Neural cell (in vitro differentiated cells): ENCODE data around the gene FZD7. TPM values are rescaled to one million over a fixed set of nuclear protein-coding genes. Genes with fewer than 3 reads are reported as not detected.

Experiments
- H2AFZ ChIP-seq: fragments of 200-600, 300-800 bp; sonication (generic), shearing (Covaris generic); 2 replicates; pipeline ENCODE4 v1.6.0; 2014; ENCODE audit warnings: low read depth, mild to moderate bottlenecking, antibody characterized with exemption, low read length, moderate library complexity
- H3F3A ChIP-seq: fragments of 200-600 bp; shearing (Covaris generic); 2 replicates; pipeline ENCODE4 v1.6.1; 2016; ENCODE audit warnings: mild to moderate bottlenecking, moderate library complexity, mixed read lengths, antibody characterized with exemption, low read length; ENCODE audit not compliant: insufficient read depth, poor library complexity, severe bottlenecking
- H3K27ac ChIP-seq: fragments of 200-600, 300-800 bp; sonication (generic), shearing (Covaris generic); 2 replicates; pipeline ENCODE4 v1.5.1; 2014; ENCODE audit warnings: mild to moderate bottlenecking, low read length, moderate library complexity
- H3K27me3 ChIP-seq: fragments of 300-800, 200-600 bp; sonication (generic), shearing (Covaris generic); 2 replicates; pipeline ENCODE4 v1.6.0; 2014; ENCODE audit warnings: mild to moderate bottlenecking, low read depth, low read length, moderate library complexity; ENCODE audit not compliant: insufficient read depth
- H3K36me3 ChIP-seq: fragments of 300-800, 200-600 bp; sonication (generic), shearing (Covaris generic); 2 replicates; pipeline ENCODE4 v1.5.1; 2014; ENCODE audit warnings: mild to moderate bottlenecking, antibody characterized with exemption, low read length, moderate library complexity; ENCODE audit not compliant: insufficient read depth
- H3K4me2 ChIP-seq: fragments of 300-800, 200-600 bp; sonication (generic), shearing (Covaris generic); 2 replicates; pipeline ENCODE4 v1.6.0; 2014; ENCODE audit warnings: mild to moderate bottlenecking, low read length
- H3K4me3 ChIP-seq: fragments of 300-800, 200-600 bp; sonication (generic), shearing (Covaris generic); 2 replicates; pipeline ENCODE4 v1.5.1; 2014; ENCODE audit warnings: mild to moderate bottlenecking, low read length, moderate library complexity
- H3K79me2 ChIP-seq: fragments of 200-600 bp; shearing (Covaris generic); replicated peaks from 2 replicates; pipeline ENCODE4 v1.6.0; 2014; ENCODE audit warnings: mild to moderate bottlenecking, low read length, moderate library complexity; ENCODE audit not compliant: insufficient read depth
- H3K9ac ChIP-seq: fragments of 300-800, 200-600 bp; sonication (generic), shearing (Covaris generic); 2 replicates; pipeline ENCODE4 v1.6.1; 2016; ENCODE audit warnings: mild to moderate bottlenecking, low read length, mixed read lengths
- H3K9me2 ChIP-seq: fragments of 200-600 bp; shearing (Covaris generic); 2 replicates; pipeline ENCODE4 v1.6.1; 2016; ENCODE audit warnings: mild to moderate bottlenecking, low read length, mixed read lengths; ENCODE audit not compliant: insufficient read depth
- H3K9me3 ChIP-seq: fragments of 200-600, 300-800 bp; sonication (generic), shearing (Covaris generic); 2 replicates; pipeline ENCODE4 v1.6.1; 2016; ENCODE audit warnings: mild to moderate bottlenecking, mixed run types, low read length, moderate library complexity, mixed read lengths
- H4K20me1 ChIP-seq: fragments of 200-600 bp; shearing (Covaris generic); 2 replicates; pipeline ENCODE4 v1.6.1; 2016; ENCODE audit warnings: mild to moderate bottlenecking, mixed run types; ENCODE audit not compliant: insufficient read depth
- CTCF ChIP-seq: fragments of 450-650 bp; IDR thresholded peaks from 2 replicates; pipeline ENCODE4 v1.5.1; 2014; ENCODE audit warnings: antibody characterized with exemption, mild to moderate bottlenecking, moderate library complexity; ENCODE audit not compliant: poor library complexity, severe bottlenecking
- EP300 ChIP-seq: fragments of 450-650 bp; conservative IDR thresholded peaks from 2 replicates; pipeline ENCODE4 v1.6.1; 2014; ENCODE audit warnings: antibody characterized with exemption, mild to moderate bottlenecking, moderate library complexity; ENCODE audit not compliant: poor library complexity, severe bottlenecking
- EZH2 ChIP-seq: fragments of 200-600, 300-800 bp; shearing (Covaris generic), sonication (generic); IDR thresholded peaks from 2 replicates; pipeline ENCODE4 v1.6.1; 2014; ENCODE audit warnings: antibody characterized with exemption, low read length, borderline replicate concordance, mild to moderate bottlenecking; ENCODE audit not compliant: insufficient read depth, poor library complexity, severe bottlenecking
- MXI1 ChIP-seq: fragments of 450-650 bp; conservative IDR thresholded peaks from 2 replicates; pipeline ENCODE4 v1.6.1; 2014; ENCODE audit warnings: antibody characterized with exemption, mild to moderate bottlenecking; ENCODE audit not compliant: poor library complexity, severe bottlenecking
- POLR2AphosphoS5 ChIP-seq: IDR thresholded peaks from 2 replicates; pipeline ENCODE4 v1.6.1; 2012
- RAD21 ChIP-seq: fragments of 450-650 bp; conservative IDR thresholded peaks from 2 replicates; pipeline ENCODE4 v1.6.1; 2014; ENCODE audit warnings: antibody characterized with exemption, mild to moderate bottlenecking, moderate library complexity
- REST ChIP-seq: IDR thresholded peaks from 2 replicates; pipeline ENCODE4 v1.6.1; 2012; ENCODE audit warnings: borderline replicate concordance
- SMC3 ChIP-seq: fragments of 450-650 bp; conservative IDR thresholded peaks from 2 replicates; pipeline ENCODE4 v1.6.1; 2014; ENCODE audit warnings: antibody characterized with exemption, mild to moderate bottlenecking, moderate library complexity; ENCODE audit not compliant: poor library complexity
- TAF1 ChIP-seq: IDR thresholded peaks from 2 replicates; pipeline ENCODE4 v1.6.1; 2012; ENCODE audit warnings: low read depth
- polyA plus RNA-seq: library from polyadenylated mRNA; depleted of rRNA; stranded (reverse); fragments of >200 nt; gene quantifications from 2 replicates; pipeline ENCODE4 v1.2.3, GENCODE V29; 2014

FZD7 gene
- polyA plus RNA-seq, 1 donor from 2014 or later, result 1.8 TPM

DNA sequence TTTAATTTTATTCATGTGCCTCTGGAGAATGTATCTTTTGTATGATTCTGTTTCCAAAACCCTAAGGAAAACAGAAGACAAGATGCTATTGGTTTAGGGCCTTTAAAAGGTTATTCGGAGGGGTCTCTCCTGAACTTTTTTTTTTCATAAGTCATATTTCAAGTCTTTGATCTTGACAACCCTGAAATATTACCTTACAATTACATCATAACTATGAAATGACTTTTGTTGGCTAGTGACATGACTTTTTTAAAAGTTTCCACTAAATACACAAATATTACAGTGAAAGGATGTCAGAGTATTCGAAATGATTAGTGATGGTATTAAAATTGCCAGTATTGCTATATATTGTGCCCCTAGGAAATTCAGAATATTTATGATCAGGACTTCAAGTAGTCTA, 31.8 kb upstream of the FZD7 start:
- Histone ChIP-seq H3K9me3 (no peaks in the 10 kb centered on the region), H3K9me2 (no peaks in the 10 kb centered on the region), H2AFZ (no peak overlapping the region), H3K36me3 (no peaks in the 10 kb centered on the region), H3K27me3 (no peaks in the 10 kb centered on the region), H3K27ac (no peak overlapping the region), H3K4me2 (no peak overlapping the region), H3K79me2 (no peaks in the 10 kb centered on the region), H3F3A (no peaks in the 10 kb centered on the region), H3K4me3 (no peak overlapping the region), H3K9ac (no peak overlapping the region), H4K20me1 (no peaks in the 10 kb centered on the region)
- TF ChIP-seq CTCF (no peak), POLR2AphosphoS5 (no peak), TAF1 (no peak), EZH2 (no peak), EP300 (no peak), REST (no peak), SMC3 (no peak), MXI1 (no peak), RAD21 (no peak)

DNA sequence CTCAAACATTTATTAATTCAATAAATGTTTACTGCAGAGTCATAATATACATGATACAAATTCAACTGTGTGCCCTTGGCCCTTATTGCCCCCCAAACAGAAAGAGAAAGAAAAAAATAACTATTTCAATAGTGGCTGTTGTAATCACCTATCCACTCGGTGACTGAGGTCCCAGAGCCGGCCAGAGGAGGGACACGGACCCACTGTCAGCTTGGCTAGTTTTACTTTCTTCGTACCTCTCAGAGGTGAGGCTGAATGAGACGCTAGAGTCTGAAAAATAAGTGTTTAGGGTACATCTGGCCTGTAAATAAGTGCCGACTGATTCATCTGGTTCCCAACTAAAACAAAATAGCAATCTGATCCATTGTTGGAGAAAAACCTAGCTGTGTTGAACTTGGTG, 31.3 kb upstream of the FZD7 start:
- no peaks in the 10 kb centered on the region for H4K20me1 ChIP-seq
- no peaks in the 10 kb centered on the region for H3K9me3 ChIP-seq
- no peaks in the 10 kb centered on the region for H3F3A ChIP-seq
- H3K79me2 ChIP-seq, result no peaks in the 10 kb centered on the region
- no peak overlapping the region for H3K4me2 ChIP-seq
- H3K9me2 ChIP-seq, result no peaks in the 10 kb centered on the region
- no peaks in the 10 kb centered on the region for H3K36me3 ChIP-seq
- no peaks in the 10 kb centered on the region for H3K27me3 ChIP-seq
- no peak for TF ChIP-seq RAD21
- no peak for TF ChIP-seq EP300
- no peak for TF ChIP-seq SMC3
- no peak for TF ChIP-seq REST
- TF ChIP-seq MXI1, result no peak
- no peak for TF ChIP-seq CTCF
- no peak for TF ChIP-seq EZH2
- TF ChIP-seq TAF1, result no peak
- no peak for TF ChIP-seq POLR2AphosphoS5
- H3K27ac ChIP-seq, result no peak overlapping the region
- H2AFZ ChIP-seq, result no peak overlapping the region
- no peak overlapping the region for H3K9ac ChIP-seq
- H3K4me3 ChIP-seq, result no peak overlapping the region
